ENCODE measurements around the gene ZNF518B.

The ZNF518B gene

GRCh38 chr4:10457255-10457801 lies at the start of gene ZNF518B:
ZNF518B (minus strand) TSS chr4:10457426; CDS start chr4:10446328, 11,098 bp downstream.
- no peak for DNase-seq

DNA sequence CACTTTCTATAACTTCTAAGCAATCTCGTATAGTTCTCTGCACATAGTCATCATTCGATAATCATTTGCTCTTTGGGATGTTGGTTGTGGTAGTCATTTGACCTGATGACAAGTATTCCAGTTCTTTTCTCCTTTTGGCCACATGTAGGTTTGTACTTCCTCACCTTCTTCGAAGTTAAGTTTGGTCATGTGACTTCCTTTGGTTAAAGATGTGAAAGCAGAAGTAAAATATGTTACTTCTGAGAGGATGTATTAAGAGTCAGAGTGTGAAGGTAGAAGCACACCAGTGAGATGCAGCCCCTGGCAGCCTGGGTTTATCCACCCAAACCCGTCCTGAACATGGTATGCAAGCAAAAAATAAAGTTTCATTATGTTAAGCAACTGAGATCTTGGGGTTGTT lies 48.9 kb upstream of the ZNF518B start:
- no peak for DNase-seq

DNA sequence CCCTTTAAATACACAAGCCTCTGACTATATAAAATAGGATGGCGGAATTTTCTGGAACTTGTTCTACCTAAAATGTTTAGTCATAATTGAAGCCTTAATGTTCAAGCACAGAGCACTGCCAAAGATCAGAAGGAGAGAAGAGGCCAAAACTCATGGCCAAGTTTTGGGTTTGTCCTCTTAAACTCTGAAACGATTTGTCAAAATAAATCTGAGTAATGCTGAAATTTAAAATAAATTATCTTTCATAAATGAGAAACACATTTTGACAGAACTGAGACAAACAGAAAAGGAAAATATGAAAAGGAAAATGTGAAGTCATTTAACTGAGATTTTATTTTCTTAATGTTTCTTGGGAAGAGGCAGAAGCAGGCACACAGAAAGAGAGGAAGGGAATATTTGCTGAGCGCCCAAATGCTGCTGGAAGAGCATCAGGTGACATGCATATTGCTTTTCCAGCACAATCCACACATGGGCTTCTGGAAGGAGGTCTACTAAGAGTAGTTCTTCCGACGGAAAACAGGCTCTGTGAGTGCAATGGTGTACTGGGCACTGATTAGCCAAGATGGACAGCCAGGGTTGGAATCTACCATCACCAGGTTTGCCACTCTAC lies 47.4 kb upstream of the ZNF518B start:
- DNase-seq: no peak

DNA sequence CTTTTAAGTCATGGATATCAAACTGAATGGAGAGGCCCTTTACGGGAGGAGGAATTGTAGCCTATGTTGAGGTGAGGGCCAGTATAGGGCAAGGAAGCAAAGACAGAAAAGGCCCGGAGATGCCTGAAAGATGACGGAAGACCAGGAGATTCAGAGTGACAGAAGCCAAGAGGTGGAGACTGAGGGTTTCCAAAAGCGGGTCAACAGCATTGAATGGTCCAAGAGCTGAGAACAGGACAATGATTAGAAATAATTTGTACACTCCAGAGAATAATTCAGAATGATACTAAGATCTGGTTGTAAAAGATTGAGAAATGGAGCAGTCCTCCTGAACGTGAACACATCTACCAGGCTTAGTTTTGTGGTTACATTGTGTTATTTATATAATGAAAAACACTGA lies 45.5 kb upstream of the ZNF518B start:
- DNase-seq: no peak

- no peak for DNase-seq
Measured at GRCh38 chr4:10500776-10501175, 43.5 kb upstream of the ZNF518B start.

DNA sequence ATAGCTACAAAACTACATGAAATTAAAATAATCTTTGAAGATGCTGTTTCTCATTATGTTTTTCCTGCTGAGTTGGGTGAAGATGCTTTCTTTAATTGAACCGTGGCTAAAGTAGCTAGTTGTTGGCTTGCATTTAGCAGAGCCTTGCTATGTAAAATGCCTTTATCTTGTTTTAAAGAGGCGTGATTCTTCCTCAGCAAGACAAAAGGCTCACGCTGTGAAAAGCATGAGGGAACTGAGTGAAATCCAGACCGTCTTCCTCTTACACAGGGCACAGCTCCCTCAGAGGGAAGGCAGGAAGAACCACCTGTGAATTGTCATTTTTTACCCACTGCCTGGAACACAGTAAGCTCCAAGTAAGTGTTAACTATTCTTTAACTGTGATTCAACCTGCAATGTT lies 39.0 kb upstream of the ZNF518B start:
- no peak for DNase-seq

- DNase-seq: no peak
Measured at GRCh38 chr4:10495651-10496050, 38.4 kb upstream of the ZNF518B start.

DNA sequence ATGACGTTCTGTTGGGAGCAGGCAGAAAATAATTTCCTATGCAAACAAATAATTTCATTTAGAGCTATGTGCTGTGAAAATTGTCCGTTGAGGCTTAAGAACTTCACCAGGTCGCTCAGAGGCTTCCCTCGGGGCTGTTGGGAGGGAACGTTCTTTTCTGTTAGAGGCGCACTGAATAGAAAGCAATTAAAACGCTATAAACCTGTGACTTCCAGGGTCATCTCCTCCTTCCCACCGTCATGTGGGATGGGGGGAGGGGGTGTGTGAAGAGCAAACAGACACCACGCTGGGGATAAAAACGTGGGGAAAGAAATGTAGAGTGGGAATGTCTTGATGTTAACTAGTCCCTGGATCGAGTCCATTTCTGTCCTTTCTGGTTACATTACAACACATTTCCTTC lies 35.2 kb upstream of the ZNF518B start:
- DNase-seq: no peak

DNA sequence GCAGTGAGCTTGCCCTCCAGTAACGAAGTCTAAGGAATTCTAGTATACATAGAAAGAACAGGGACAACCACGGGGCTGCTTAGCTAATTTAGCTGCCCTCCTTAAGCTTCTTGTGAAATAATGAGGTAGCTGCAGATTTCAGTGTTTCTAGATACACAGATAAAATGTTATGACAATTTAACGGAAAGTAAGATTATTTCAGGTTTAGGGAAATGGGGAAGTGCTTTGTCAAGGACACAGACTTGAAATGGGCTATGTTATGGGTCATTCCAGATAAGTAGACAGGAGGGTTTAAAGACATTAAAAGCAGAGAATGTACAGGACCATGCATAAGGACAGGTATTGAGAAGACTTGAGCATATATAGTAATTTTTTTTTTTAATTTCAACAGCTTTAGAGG lies 34.2 kb upstream of the ZNF518B start:
- no peak for DNase-seq

GRCh38 chr4:10490996-10491395 lies 33.8 kb upstream of the ZNF518B start:
- DNase-seq: no peak

GRCh38 chr4:10482913-10483312 lies 25.7 kb upstream of the ZNF518B start:
- no peak for DNase-seq

DNA sequence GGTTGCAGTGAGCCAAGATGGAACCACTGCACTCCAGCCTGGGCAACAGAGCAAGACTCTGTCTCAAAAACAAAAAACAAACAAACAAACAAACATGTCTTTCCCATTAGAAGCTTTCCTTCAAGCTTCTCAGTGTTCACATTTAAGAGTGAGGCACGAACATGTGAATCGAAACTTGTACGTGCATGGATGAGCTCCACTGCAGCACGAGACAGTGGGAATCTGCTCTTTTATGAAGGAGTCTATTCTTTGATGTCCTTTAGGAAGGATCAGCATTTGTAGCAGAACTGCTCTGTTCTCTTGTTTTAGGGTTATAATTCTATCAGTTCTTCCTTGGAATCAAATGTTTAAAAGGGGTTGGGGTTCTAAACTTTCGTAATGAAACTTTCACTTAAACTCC lies 23.4 kb upstream of the ZNF518B start:
- no peak for DNase-seq

DNA sequence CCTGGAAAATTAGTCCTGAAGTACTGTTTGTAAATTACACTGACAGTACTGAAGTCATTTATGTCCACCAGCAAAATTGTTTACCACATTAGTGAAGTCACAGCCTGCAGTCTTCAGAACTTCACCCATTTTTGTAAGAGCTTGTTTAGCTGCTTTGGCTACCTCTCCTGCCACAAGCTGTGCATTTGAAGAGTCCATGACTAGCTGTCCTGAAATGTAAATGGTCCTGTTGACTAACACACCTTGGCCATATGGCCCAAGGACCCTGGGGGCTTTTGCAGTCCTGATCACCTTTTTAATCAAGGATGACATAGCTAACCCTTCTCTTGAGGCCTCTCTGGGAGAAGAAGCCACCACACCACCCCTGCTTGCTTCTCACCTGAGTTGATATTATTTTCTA lies 21.4 kb upstream of the ZNF518B start:
- no peak for DNase-seq

DNA sequence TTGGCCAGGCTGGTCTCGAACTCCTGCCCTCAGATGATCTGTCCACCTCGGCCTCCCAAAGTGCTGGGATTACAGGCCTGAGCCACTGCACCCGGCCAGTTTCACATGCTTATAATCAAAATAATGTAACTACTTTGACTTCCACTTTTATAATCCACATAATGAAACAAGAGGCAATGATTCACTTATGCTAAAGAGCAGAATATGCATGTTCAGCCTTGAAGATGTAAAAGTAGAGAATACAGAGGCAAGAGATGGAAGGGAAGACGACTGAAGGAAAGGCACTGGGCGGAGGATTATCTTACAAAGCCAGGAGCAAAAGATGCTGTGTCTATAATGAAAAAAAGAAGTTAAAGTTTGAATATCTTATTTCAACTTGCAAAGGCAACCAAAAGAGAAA lies 13.3 kb upstream of the ZNF518B start:
- no peak for DNase-seq

- DNase-seq: no peak
Measured at GRCh38 chr4:10466161-10466560, 8.9 kb upstream of the ZNF518B start.

- no peak for DNase-seq
Measured at GRCh38 chr4:10462876-10463275, 5.7 kb upstream of the ZNF518B start.

- no peak for DNase-seq
Measured at GRCh38 chr4:10461850-10462400, 4.7 kb upstream of the ZNF518B start.

DNA sequence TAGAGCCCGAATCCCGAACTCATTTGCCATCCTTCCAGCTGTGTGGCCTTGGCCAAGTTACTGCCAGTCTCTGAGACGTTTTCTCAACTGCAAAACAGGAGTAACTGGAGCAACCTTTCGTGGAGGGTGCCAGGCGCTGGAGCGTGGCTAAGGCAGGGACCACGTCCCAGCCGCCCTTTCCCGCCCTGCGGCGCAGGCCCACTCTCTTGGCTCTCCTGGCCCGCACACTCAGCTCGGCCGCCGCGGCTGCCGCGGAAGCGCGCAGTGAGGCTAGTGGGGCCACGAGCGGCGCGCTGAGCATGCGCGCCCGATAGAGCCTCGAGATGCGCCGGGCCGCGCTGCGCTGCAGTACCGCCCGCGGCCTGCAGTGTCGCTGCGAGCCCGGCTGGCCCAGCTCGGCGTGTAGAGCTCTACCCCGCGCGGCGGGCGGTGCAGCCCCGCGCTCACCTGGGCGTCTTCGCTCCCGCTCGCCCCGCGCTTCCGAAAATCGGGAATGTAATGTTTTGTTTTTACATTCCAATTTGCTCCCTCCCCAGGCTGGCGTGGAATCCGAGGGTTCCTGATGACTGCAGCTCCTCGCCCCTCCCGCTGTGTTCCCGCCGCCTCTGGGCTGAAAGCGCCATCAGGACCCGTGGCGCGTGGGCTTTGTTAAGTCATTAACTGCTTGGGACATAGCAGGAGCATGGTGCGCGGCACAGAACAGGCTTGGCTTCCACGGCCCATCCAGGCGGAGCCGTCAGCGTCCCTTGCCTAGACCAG lies 4.0 kb upstream of the ZNF518B start:
- no peak for DNase-seq

- no peak for DNase-seq
Measured at GRCh38 chr4:10460313-10461047, 3.3 kb upstream of the ZNF518B start.

GRCh38 chr4:10459305-10459704 lies 2.1 kb upstream of the ZNF518B start:
- DNase-seq: no peak

GRCh38 chr4:10458177-10458576 lies 951 bp upstream of the ZNF518B start:
- DNase-seq: no peak

GRCh38 chr4:10456595-10457254 lies 501 bp downstream of the ZNF518B start:
- no peak for DNase-seq

- DNase-seq: no peak
Measured at GRCh38 chr4:10456260-10456594, 999 bp downstream of the ZNF518B start.

Measured in SHP77 (cell line).